ENCODE measurements around the gene DBX1.

- no peak for TF ChIP-seq CTCF (IDR thresholded peaks at IDR 0.05)
- TF ChIP-seq POLR2AphosphoS5 (IDR thresholded peaks at IDR 0.05), result no peak
- TF ChIP-seq POLR2A (IDR thresholded peaks at IDR 0.05), result no peak
Measured at GRCh38 chr11:20154381-20154780, 5.9 kb downstream of the DBX1 start.

Measured in breast epithelium (tissue), 3 donors.